Stomach (tissue), 9 donors: ENCODE measurements around the gene SOS1. TPM values are rescaled to one million over a fixed set of nuclear protein-coding genes. Genes with fewer than 3 reads are reported as not detected.

Experiments
- DNase-seq, 2 donors: peaks; one replicate each; pipeline versions ENCODE4 v3.0.0 to v3.0.0-alpha.2; 2013 to 2019
- H3K27ac ChIP-seq, 5 donors: fragments of 200-600 bp in 4 of 5; sonication (generic) in 4 of 5; one replicate each; pipeline ENCODE4 v1.5.1; 2013 to 2019; ENCODE audit warnings: mild to moderate bottlenecking in 1 of 5, moderate library complexity in 1 of 5
- H3K27me3 ChIP-seq, 3 donors: fragments of 200-600 bp; sonication (generic); one replicate each; pipeline ENCODE4 v1.5.1; 2017 to 2019; ENCODE audit warnings: mixed run types in 1 of 3
- H3K36me3 ChIP-seq, 4 donors: fragments of 200-600 bp; sonication (generic); 1 replicate in 3 of 4; 2 replicates in 1 of 4; pipeline ENCODE4 v1.5.1; 2016 to 2019
- H3K4me1 ChIP-seq, 4 donors: fragments of 200-600 bp; sonication (generic); one replicate each; pipeline ENCODE4 v1.5.1; 2016 to 2019
- H3K4me3 ChIP-seq, 4 donors: fragments of 200-600 bp; sonication (generic) in 3 of 4; one replicate each; pipeline ENCODE4 v1.5.1; 2016 to 2019; ENCODE audit warnings: mild to moderate bottlenecking in 1 of 4
- H3K9me3 ChIP-seq, 4 donors: fragments of 200-600 bp; sonication (generic); one replicate each; pipeline ENCODE4 v1.5.1; 2016 to 2019
- CTCF ChIP-seq, 7 experiments: fragments of 450-650 bp in 4 of 7; fragments of 200-600 bp in 3 of 7; sonication (generic) in 3 of 7; IDR thresholded peaks; one replicate each; pipeline ENCODE4 v1.5.1; 2016 to 2019; ENCODE audit warnings: antibody characterized with exemption in 7 of 7, control low read depth in 2 of 7, mild to moderate bottlenecking in 1 of 7
- EP300 ChIP-seq: sonication (generic); formaldehyde crosslinking; IDR thresholded peaks from one replicate; pipeline ENCODE4 v1.6.1; 2017; ENCODE audit warnings: antibody characterized with exemption
- POLR2A ChIP-seq, 4 donors: fragments of 450-650 bp; IDR thresholded peaks; one replicate each; pipeline ENCODE4 v1.6.1; 2016; ENCODE audit warnings: antibody characterized with exemption in 4 of 4, control low read depth in 2 of 4, mild to moderate bottlenecking in 1 of 4, moderate library complexity in 1 of 4
- POLR2AphosphoS5 ChIP-seq, 3 donors: sonication (generic); formaldehyde crosslinking; IDR thresholded peaks; one replicate each; pipeline ENCODE4 v1.6.1; 2016; ENCODE audit warnings: antibody characterized with exemption in 3 of 3
- WGBS, 5 donors: extraction: QIAGEN DNeasy Blood & Tissue Kit in 3 of 5; methylation state at CpG; one replicate each; pipeline versions ENCODE4 v1.1.5 to v1.1.7; 2013 to 2018; 5-methylcytosine and 5-hydroxymethylcytosine counted together
- intact Hi-C: fragments of 100-400 bp; cut with DNase I; formaldehyde crosslinking; loops from one replicate; pipeline ENCODE4 v1.15.1; 2023; ENCODE audit warnings: low total_unique reads
- polyA plus RNA-seq, 3 donors: library from polyadenylated mRNA; stranded (reverse); fragments of 200-250 nt; gene quantifications; one replicate each; pipeline ENCODE4 v1.2.3, GENCODE V29; 2013
- total RNA-seq, 5 donors: library from RNA; depleted of rRNA; stranded (reverse); fragments of >200 nt; gene quantifications; one replicate each; pipeline versions ENCODE4 v1.1.0 to v1.2.3, GENCODE V29; 2014 to 2016
- donor health status: healthy with polysubstance abuse.
- donor health status: Bipolar disorder and iron deficiency.
- donor health status: healthy.

SOS1 gene
- total and polyA plus RNA-seq, 8 donors: 4.5 to 46.4 (median 19.2) TPM

- no peak overlapping the region for H3K27ac ChIP-seq
- H3K4me1 ChIP-seq: peaks cover 0 to 14% (median 1%) of the 10 kb centered on the region in 4 donors
- H3K27me3 ChIP-seq: no peaks in the 10 kb centered on the region
- no peak for DNase-seq
- intact Hi-C loops: no loop called here
- H3K9me3 ChIP-seq: no peaks in the 10 kb centered on the region
- no peak overlapping the region for H3K4me3 ChIP-seq
- H3K36me3 ChIP-seq: no peaks in the 10 kb centered on the region
- TF ChIP-seq CTCF (IDR thresholded peaks at IDR 0.05): no peak
- no peak for TF ChIP-seq POLR2AphosphoS5 (IDR thresholded peaks at IDR 0.05)
- TF ChIP-seq EP300: no peak
- no peak for TF ChIP-seq POLR2A (IDR thresholded peaks at IDR 0.05)
Measured at GRCh38 chr2:39146630-39147029, 25.8 kb upstream of the SOS1 start.

GRCh38 chr2:39145906-39146421 is 25.1 kb upstream of the SOS1 start:
- no peaks in the 10 kb centered on the region for H3K36me3 ChIP-seq
- peaks cover 0 to 18% (median 5%) of the 10 kb centered on the region in 4 donors for H3K4me1 ChIP-seq
- TF ChIP-seq POLR2AphosphoS5 (IDR thresholded peaks at IDR 0.05): no peak
- no peak for TF ChIP-seq POLR2A (IDR thresholded peaks at IDR 0.05)
- no peak for TF ChIP-seq CTCF (IDR thresholded peaks at IDR 0.05)
- no peak for TF ChIP-seq EP300
- H3K27me3 ChIP-seq: no peaks in the 10 kb centered on the region
- intact Hi-C loops: no loop called here
- no peaks in the 10 kb centered on the region for H3K9me3 ChIP-seq
- H3K27ac ChIP-seq: no peak overlapping the region
- WGBS, 5 donors: 76 to 88% (median 83%) methylated on average over 3 of the region's 3 CpGs
- no peak overlapping the region for H3K4me3 ChIP-seq
- no peak for DNase-seq

- TF ChIP-seq CTCF (IDR thresholded peaks at IDR 0.05) (no peak), EP300 (no peak), POLR2AphosphoS5 (IDR thresholded peaks at IDR 0.05) (no peak), POLR2A (IDR thresholded peaks at IDR 0.05) (no peak)
- H3K4me1 ChIP-seq: peaks cover 0 to 24% (median 11%) of the 10 kb centered on the region in 4 donors
- intact Hi-C loops: no loop called here
- no peaks in the 10 kb centered on the region for H3K36me3 ChIP-seq
- H3K27ac ChIP-seq: no peak overlapping the region
- H3K4me3 ChIP-seq: no peak overlapping the region
- WGBS, 5 donors: 98 to 100% (median 99%) methylated on average over 5 of the region's 5 CpGs
- H3K27me3 ChIP-seq: no peaks in the 10 kb centered on the region
- no peaks in the 10 kb centered on the region for H3K9me3 ChIP-seq
- DNase-seq: no peak
Measured at GRCh38 chr2:39144416-39144815, 23.6 kb upstream of the SOS1 start.

GRCh38 chr2:39142904-39143605 is 22.2 kb upstream of the SOS1 start:
- H3K27ac ChIP-seq: no peak overlapping the region
- WGBS, 5 donors: 78 to 90% (median 81%) methylated on average over 3 of the region's 3 CpGs

More at GRCh38 chr2:39142904-39143605, 22.2 kb upstream of the SOS1 start:
- Histone ChIP-seq H3K27me3 (no peaks in the 10 kb centered on the region), H3K9me3 (no peaks in the 10 kb centered on the region), H3K4me1 (peaks cover 0 to 24% (median 11%) of the 10 kb centered on the region in 4 donors), H3K36me3 (no peaks in the 10 kb centered on the region), H3K4me3 (no peak overlapping the region)
- no peak for TF ChIP-seq CTCF (IDR thresholded peaks at IDR 0.05)
- TF ChIP-seq POLR2A (IDR thresholded peaks at IDR 0.05): no peak
- no peak for TF ChIP-seq POLR2AphosphoS5 (IDR thresholded peaks at IDR 0.05)
- TF ChIP-seq EP300: no peak
- DNase-seq: no peak
- intact Hi-C loops: no loop called here
